K562 (cell line): ENCODE measurements around the gene GSTT2B. TPM values are rescaled to one million over a fixed set of nuclear protein-coding genes. Genes with fewer than 3 reads are reported as not detected.
A peak's percentile ranks its signal among the peaks of the same experiment; 100 is the strongest.
"Not testable (repeated sequence)": the region's sequence is repeated elsewhere in the genome, so short reads cannot be mapped to it uniquely, and the experiment has no call there.

Experiments used
- ATAC-seq: fragments of 200-7000 bp; cut with Tn5 transposase; 3 replicates; pipeline ENCODE4 v1.9.1; 2020; ENCODE audit warnings: moderate library complexity
- BruUV-seq: library from RNA; stranded (reverse); fragments of 400-500 nt; replicated peaks from 2 replicates; lab custom pipeline; 2021; lab: Mats Ljungman, UMichigan
- CTCF ChIA-PET: fragments of 300-600 bp; formaldehyde crosslinking; extraction: SDS; loops from one replicate; lab custom pipeline; 2021; ENCODE audit warnings: low intra/inter-chr PET ratio; lab: Yijun Ruan, JAX
- POLR2A ChIA-PET: fragments of 300-600, 350-650 bp; sonication (Branson Sonifier 250); formaldehyde crosslinking; extraction: SDS; loops from one replicate; lab custom pipeline; 2021; ENCODE audit warnings: antibody characterized with exemption, inconsistent platforms; lab: Yijun Ruan, JAX
- DNase-seq, 4 experiments: peaks; one replicate each; pipeline versions ENCODE4 v3.0.0 to v3.0.0-alpha.2; 2011 to 2018; ENCODE audit warnings: low spot score in 3 of 4, mixed read lengths in 3 of 4; ENCODE audit errors: extremely low read depth in 1 of 4
- FAIRE-seq: peaks from 2 replicates; lab custom pipeline; 2011; peaks lifted over from hg19 to GRCh38; lab: Jason Lieb, UNC
- H2AFZ ChIP-seq: 2 replicates; pipeline ENCODE4 v1.6.0; 2011; ENCODE audit warnings: low read depth, low read length, control low read depth, inconsistent platforms
- H3K27ac ChIP-seq: fragments of 200-600 bp; 3 replicates; pipeline ENCODE4 v1.8.0; 2011; ENCODE audit warnings: low read depth, mild to moderate bottlenecking, control low read depth, inconsistent platforms, low read length, moderate library complexity, mixed read lengths; ENCODE audit errors: extremely low read depth
- H3K27me3 ChIP-seq, 2 experiments: fragments of 300-600 bp in 1 of 2; 2 replicates in 1 of 2; 3 replicates in 1 of 2; pipeline versions ENCODE4 v1.6.0 to v1.8.0; 2011; ENCODE audit warnings: inconsistent platforms in 2 of 2, low read length in 2 of 2, mild to moderate bottlenecking in 1 of 2, mixed read lengths in 1 of 2, moderate library complexity in 1 of 2; ENCODE audit not compliant: control insufficient read depth in 2 of 2, insufficient read depth in 2 of 2
- H3K36me3 ChIP-seq: fragments of 300-600 bp; 3 replicates; pipeline ENCODE4 v1.8.0; 2011; ENCODE audit warnings: mild to moderate bottlenecking, low read length, inconsistent platforms; ENCODE audit not compliant: control insufficient read depth, insufficient read depth
- H3K4me1 ChIP-seq, 2 experiments: fragments of 200-600 bp in 1 of 2; replicated peaks in 1 of 2; 2 replicates in 1 of 2; 3 replicates in 1 of 2; pipeline versions ENCODE4 v1.5.1 to v1.8.0; 2011; ENCODE audit warnings: inconsistent platforms in 2 of 2, low read length in 2 of 2, mild to moderate bottlenecking in 1 of 2, mixed read lengths in 1 of 2, moderate library complexity in 1 of 2; ENCODE audit not compliant: control insufficient read depth in 2 of 2, insufficient read depth in 2 of 2
- H3K4me2 ChIP-seq: 2 replicates; pipeline ENCODE4 v1.6.1; 2011; ENCODE audit warnings: low read length, control low read depth, inconsistent platforms, mixed read lengths; ENCODE audit not compliant: insufficient read depth
- H3K4me3 ChIP-seq: fragments of 200-600 bp; sonication (generic), shearing (Covaris generic); 2 replicates; pipeline ENCODE4 v1.5.1; 2016; ENCODE audit warnings: control low read depth, inconsistent platforms
- H3K79me2 ChIP-seq: fragments of 200-600 bp; 3 replicates; pipeline ENCODE4 v1.8.0; 2011; ENCODE audit warnings: low read length, inconsistent platforms; ENCODE audit not compliant: control insufficient read depth, insufficient read depth
- H3K9ac ChIP-seq, 2 experiments: 2 replicates each; pipeline versions ENCODE4 v1.6.0 to v1.6.1; 2011; ENCODE audit warnings: low read depth in 2 of 2, low read length in 2 of 2, control low read depth in 1 of 2, inconsistent platforms in 1 of 2, mild to moderate bottlenecking in 1 of 2, mixed read lengths in 1 of 2; ENCODE audit not compliant: insufficient read depth in 1 of 2
- H3K9me1 ChIP-seq: one replicate; pipeline ENCODE4 v1.6.0; 2011; ENCODE audit warnings: inconsistent platforms, mild to moderate bottlenecking, low read length, moderate library complexity; ENCODE audit not compliant: control insufficient read depth, insufficient read depth
- H3K9me3 ChIP-seq: replicated peaks from 2 replicates; pipeline ENCODE4 v1.5.1; 2011; ENCODE audit warnings: low read depth, low read length, inconsistent platforms; ENCODE audit not compliant: control insufficient read depth, insufficient read depth
- H4K20me1 ChIP-seq: replicated peaks from 2 replicates; pipeline ENCODE4 v1.6.1; 2011; ENCODE audit warnings: low read length, inconsistent platforms, mixed read lengths; ENCODE audit not compliant: control insufficient read depth, insufficient read depth
- CCNT2 ChIP-seq: IDR thresholded peaks from 2 replicates; pipeline ENCODE4 v1.6.1; 2011; ENCODE audit warnings: borderline replicate concordance, low read depth, mild to moderate bottlenecking, moderate library complexity, mixed read lengths, low read length; ENCODE audit not compliant: insufficient read length; ENCODE audit errors: extremely low read depth
- E2F4 ChIP-seq: sonication (generic); formaldehyde crosslinking; IDR thresholded peaks from 2 replicates; pipeline ENCODE4 v1.8.0; 2022; ENCODE audit warnings: mild to moderate bottlenecking, low read depth, missing genetic modification reagents
- E2F8 ChIP-seq: fragments of 450-650 bp; IDR thresholded peaks from 2 replicates; pipeline ENCODE4 v1.7.1; 2018; ENCODE audit warnings: mild to moderate bottlenecking, low read depth; ENCODE audit not compliant: partially characterized antibody
- ESRRB ChIP-seq: fragments of 250-450 bp; sonication (Bioruptor Pico); IDR thresholded peaks from 2 replicates; pipeline ENCODE4 v1.5.0; 2020; ENCODE audit warnings: mild to moderate bottlenecking, moderate library complexity, borderline replicate concordance
- HOMEZ ChIP-seq: fragments of 250-450 bp; sonication (Bioruptor Pico); IDR thresholded peaks from 2 replicates; pipeline ENCODE4 v1.4.0; 2020; ENCODE audit warnings: mild to moderate bottlenecking, moderate library complexity
- KAT8 ChIP-seq: fragments of 450-650 bp; IDR thresholded peaks from 2 replicates; pipeline ENCODE4 v1.6.1; 2016; ENCODE audit warnings: low read depth, mild to moderate bottlenecking
- KDM2B ChIP-seq: fragments of 250-450 bp; sonication (Bioruptor Pico); IDR thresholded peaks from 2 replicates; pipeline ENCODE4 v1.8.0; 2021; ENCODE audit warnings: mild to moderate bottlenecking, moderate library complexity
- KLF13 ChIP-seq: fragments of 450-650 bp; IDR thresholded peaks from 2 replicates; pipeline ENCODE4 v1.6.1; 2016; ENCODE audit warnings: missing genetic modification characterization, low read depth, mild to moderate bottlenecking, missing compliant biosample characterization, moderate library complexity, borderline replicate concordance
- MCM3 ChIP-seq: fragments of 450-650 bp; IDR thresholded peaks from 2 replicates; pipeline ENCODE4 v1.6.1; 2016
- PCBP1 ChIP-seq: fragments of 200-400 bp; formaldehyde crosslinking; IDR thresholded peaks from 2 replicates; pipeline ENCODE4 v1.6.1; 2018; ENCODE audit warnings: mild to moderate bottlenecking, low read depth, low read length; ENCODE audit not compliant: poor library complexity, severe bottlenecking
- SAFB ChIP-seq: fragments of 200-400 bp; formaldehyde crosslinking; IDR thresholded peaks from 2 replicates; pipeline ENCODE4 v1.6.1; 2017; ENCODE audit warnings: low read depth, low read length, borderline replicate concordance
- THRAP3 ChIP-seq: fragments of 450-650 bp; IDR thresholded peaks from 2 replicates; pipeline ENCODE4 v1.6.1; 2016; ENCODE audit warnings: mild to moderate bottlenecking, inconsistent platforms, borderline replicate concordance
- ZNF239 ChIP-seq: fragments of 250-450 bp; sonication (Bioruptor Pico); IDR thresholded peaks from 2 replicates; pipeline ENCODE4 v1.4.0; 2020; ENCODE audit warnings: mild to moderate bottlenecking
- ZNF668 ChIP-seq: fragments of 250-450 bp; sonication (Bioruptor Pico); IDR thresholded peaks from 2 replicates; pipeline ENCODE4 v1.8.0; 2022; ENCODE audit warnings: mild to moderate bottlenecking, inconsistent platforms
- ZNF695 ChIP-seq: fragments of 450-650 bp; formaldehyde crosslinking; IDR thresholded peaks from 2 replicates; pipeline ENCODE4 v1.4.0; 2020; ENCODE audit warnings: mild to moderate bottlenecking, moderate library complexity
- ZNF75A ChIP-seq: fragments of 450-650 bp; formaldehyde crosslinking; IDR thresholded peaks from 2 replicates; pipeline ENCODE4 v1.4.0; 2020; ENCODE audit warnings: mild to moderate bottlenecking
- WGBS: fragments of 100-300 bp; shearing (Covaris generic); methylation state at CpG from one replicate; pipeline ENCODE4 v1.1.6; 2016; ENCODE audit warnings: low coverage, mixed read lengths; ENCODE audit not compliant: insufficient coverage; ENCODE audit errors: missing lambda C conversion rate; 5-methylcytosine and 5-hydroxymethylcytosine counted together
- in situ Hi-C: fragments of 300-500 bp; cut with MboI; formaldehyde crosslinking; loops from 4 replicates; pipeline ENCODE4 v1.15.0; 2018; ENCODE audit warnings: inconsistent platforms, mixed read lengths
- intact Hi-C: fragments of 100-400 bp; cut with micrococcal nuclease; formaldehyde crosslinking; loops from 2 replicates; pipeline ENCODE4 v1.14.2; 2022
- polyA plus RNA-seq, 8 experiments: library from polyadenylated mRNA; depleted of rRNA in 4 of 8; stranded (reverse) in 5 of 8; unstranded in 3 of 8; fragments of >200 nt; fragmentation: Nextera tagmentation in 2 of 8; fragmentation: Illumina TruSeq in 1 of 8; extraction: Ambion mirVana in 2 of 8; extraction: Trizol in 1 of 8; gene quantifications; 2 replicates each; pipeline versions ENCODE4 v1.2.1 to v1.2.3, GENCODE V29; 2011 to 2014; ENCODE audit warnings: inconsistent platforms in 1 of 8, missing spikeins in 1 of 8
- total RNA-seq, 7 experiments: library from RNA; depleted of rRNA in 6 of 7; stranded (reverse); fragments of >200 nt in 6 of 7; fragmentation: Illumina TruSeq in 2 of 7; extraction: Trizol in 2 of 7; gene quantifications; 2 replicates each; pipeline versions ENCODE4 v1.2.1 to v1.2.3, GENCODE V29; 2011 to 2021; ENCODE audit warnings: low replicate concordance in 1 of 7

GSTT2B gene
- total and polyA plus RNA-seq, 9 of the 15 experiments (the other 6 are each of a cell fraction or from before 2014, with no cell fraction given), result not detected

DNA sequence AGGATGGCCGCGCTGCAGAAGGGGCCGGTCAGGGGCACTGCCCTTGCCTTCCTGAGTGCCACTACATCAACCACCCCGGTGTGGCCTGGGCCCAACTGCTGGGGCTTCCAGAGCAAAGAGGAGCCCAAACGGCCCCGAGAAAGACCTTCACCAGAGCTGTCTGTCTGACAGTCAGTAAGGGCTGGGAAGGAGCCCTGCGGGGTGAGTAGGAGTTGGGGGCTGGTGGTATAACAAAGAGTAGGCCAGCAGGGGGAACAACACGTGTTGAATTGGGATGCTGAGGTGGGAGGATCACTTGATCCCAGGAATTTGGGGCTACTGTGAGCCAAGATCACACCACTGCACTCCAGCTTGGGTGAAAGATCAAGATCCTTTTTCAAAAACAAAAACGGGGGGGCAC, 40.3 kb upstream of the GSTT2B start (continued):
- no peak for TF ChIP-seq THRAP3
- no peak for TF ChIP-seq KLF13
- TF ChIP-seq ESRRB, result no peak
- no peak for TF ChIP-seq PCBP1
- TF ChIP-seq ZNF239 (CRISPR knock-in tag), result no peak
- TF ChIP-seq HOMEZ (CRISPR knock-in tag), result no peak
- TF ChIP-seq E2F4 (CRISPR knock-in tag), result no peak
- TF ChIP-seq E2F8, result no peak
- no peak for TF ChIP-seq ZNF695 (CRISPR knock-in tag)
- TF ChIP-seq KDM2B (CRISPR knock-in tag), result no peak
- no peak for TF ChIP-seq CCNT2
- no peak for TF ChIP-seq ZNF75A (CRISPR knock-in tag)
- no peak for TF ChIP-seq MCM3
- no peak for TF ChIP-seq ZNF668 (CRISPR knock-in tag)
- no peak for TF ChIP-seq SAFB
- TF ChIP-seq KAT8, result no peak

DNA sequence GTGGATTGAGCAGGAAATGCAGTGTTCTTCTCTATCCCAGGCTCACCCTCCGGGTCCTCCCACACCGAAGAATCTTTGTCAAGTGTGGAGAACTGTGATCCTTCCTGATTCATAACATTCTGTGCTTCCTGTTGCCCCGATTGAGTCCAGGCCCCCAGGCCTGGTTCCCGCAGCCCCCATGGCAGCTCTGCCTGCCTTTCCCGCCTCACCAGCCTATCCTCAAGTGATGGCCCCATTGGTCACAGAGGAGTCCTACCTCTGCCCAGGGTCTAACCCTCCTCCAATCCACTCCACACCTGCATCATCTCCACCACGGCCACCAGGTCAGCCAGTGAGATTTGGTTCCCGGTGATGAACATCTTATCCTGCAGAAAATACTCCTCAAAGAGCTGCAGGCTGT, 38.8 kb upstream of the GSTT2B start:
- H3K4me2 ChIP-seq, FAIRE-seq, H3K4me1 ChIP-seq, H3K9me3 ChIP-seq, intact Hi-C loops, BruUV-seq, H2AFZ ChIP-seq, H3K4me3 ChIP-seq, H4K20me1 ChIP-seq, H3K79me2 ChIP-seq, H3K27ac ChIP-seq, H3K36me3 ChIP-seq, H3K9ac ChIP-seq, ATAC-seq, H3K9me1 ChIP-seq, H3K27me3 ChIP-seq, POLR2A ChIA-PET, CTCF ChIA-PET, in situ Hi-C loops: not testable (repeated sequence)
- WGBS, result 33% methylated on average over 7 of the region's 7 CpGs
- peak in 1 of 4 experiments; percentile 3 for DNase-seq
